PC-3 (cell line): Measurements from ENCODE around the gene PLVAP. TPM values are rescaled to one million over a fixed set of nuclear protein-coding genes. Genes with fewer than 3 reads are reported as not detected.

Experiments used
- ATAC-seq: fragments of 200-7000 bp; cut with Tn5 transposase; 2 replicates; pipeline ENCODE4 v1.9.1; 2020; ENCODE audit warnings: mild to moderate bottlenecking, moderate library complexity
- BruUV-seq: library from RNA; stranded (reverse); fragments of 400-500 nt; replicated peaks from 2 replicates; lab custom pipeline; 2021; lab: Mats Ljungman, UMichigan
- CTCF ChIA-PET: fragments of 300-600 bp; sonication (Branson Sonifier 250); formaldehyde crosslinking; loops from one replicate; lab custom pipeline; 2022; ENCODE audit warnings: antibody characterized with exemption; lab: Charles Lee
- POLR2A ChIA-PET: fragments of 300-600 bp; sonication (Branson Sonifier 250); formaldehyde crosslinking; loops from one replicate; lab custom pipeline; 2022; ENCODE audit warnings: antibody characterized with exemption; ENCODE audit not compliant: unreplicated experiment; lab: Charles Lee
- DNase-seq: peaks from one replicate; pipeline ENCODE4 v3.0.0-alpha.2; 2015
- H2AFZ ChIP-seq: fragments of 300-600 bp; sonication (generic); 2 replicates; pipeline ENCODE4 v1.6.0; 2016; ENCODE audit warnings: antibody characterized with exemption, low read length
- H3F3A ChIP-seq: fragments of 300-600 bp; sonication (generic); one replicate; pipeline ENCODE4 v1.6.0; 2017; ENCODE audit warnings: antibody characterized with exemption, low read length, control low read depth, mild to moderate bottlenecking; ENCODE audit not compliant: unreplicated experiment
- H3K27ac ChIP-seq: fragments of 300-600 bp; sonication (generic); 2 replicates; pipeline ENCODE4 v1.5.1; 2016; ENCODE audit warnings: mild to moderate bottlenecking, low read length
- H3K27me3 ChIP-seq: fragments of 300-600 bp; sonication (generic); 2 replicates; pipeline ENCODE4 v1.6.1; 2016; ENCODE audit warnings: low read length, mixed read lengths
- H3K36me3 ChIP-seq: fragments of 300-600 bp; sonication (generic); 2 replicates; pipeline ENCODE4 v1.6.1; 2016; ENCODE audit warnings: low read depth, mixed run types, low read length, mixed read lengths
- H3K4me1 ChIP-seq: fragments of 300-600 bp; sonication (generic); 2 replicates; pipeline ENCODE4 v1.5.1; 2016; ENCODE audit warnings: low read length; ENCODE audit not compliant: insufficient read depth
- H3K4me2 ChIP-seq: fragments of 300-600 bp; sonication (generic); 2 replicates; pipeline ENCODE4 v1.6.0; 2016; ENCODE audit warnings: low read length
- H3K4me3 ChIP-seq: fragments of 300-600 bp; sonication (generic); 2 replicates; pipeline ENCODE4 v1.5.1; 2016; ENCODE audit warnings: mild to moderate bottlenecking, low read length, mixed read lengths
- H3K79me2 ChIP-seq: fragments of 300-600 bp; sonication (generic); 2 replicates; pipeline ENCODE4 v1.6.1; 2017; ENCODE audit warnings: low read length, mixed read lengths
- H3K9ac ChIP-seq: fragments of 300-600 bp; sonication (generic); 2 replicates; pipeline ENCODE4 v1.6.0; 2016; ENCODE audit warnings: mild to moderate bottlenecking, low read length
- H3K9me2 ChIP-seq: fragments of 300-600 bp; sonication (generic); replicated peaks from 2 replicates; pipeline ENCODE4 v1.6.1; 2016; ENCODE audit warnings: mixed run types, low read length, mixed read lengths
- H3K9me3 ChIP-seq: fragments of 300-600 bp; sonication (generic); 2 replicates; pipeline ENCODE4 v1.6.1; 2016; ENCODE audit warnings: low read length, mixed read lengths
- H4K20me1 ChIP-seq: fragments of 300-600 bp; sonication (generic); 2 replicates; pipeline ENCODE4 v1.6.1; 2016; ENCODE audit warnings: low read length, mixed read lengths
- CTCF ChIP-seq: fragments of 300-600 bp; sonication (generic); conservative IDR thresholded peaks from 2 replicates; pipeline ENCODE4 v1.5.1; 2017; ENCODE audit warnings: antibody characterized with exemption, low read depth, mild to moderate bottlenecking, low read length
- EZH2 ChIP-seq: fragments of 300-600 bp; sonication (generic); IDR thresholded peaks from one replicate; pipeline ENCODE4 v1.6.1; 2017; ENCODE audit warnings: antibody characterized with exemption, mild to moderate bottlenecking, low read length; ENCODE audit not compliant: unreplicated experiment
- EZH2phosphoT487 ChIP-seq: fragments of 300-600 bp; sonication (generic); IDR thresholded peaks from 2 replicates; pipeline ENCODE4 v1.6.1; 2018; ENCODE audit warnings: mild to moderate bottlenecking, antibody characterized with exemption, low read length, borderline replicate concordance
- intact Hi-C: fragments of 100-400 bp; cut with micrococcal nuclease; formaldehyde crosslinking; loops from 2 replicates; pipeline ENCODE4 v1.9.0; 2023
- total RNA-seq: library from RNA; depleted of rRNA; stranded (reverse); fragments of >200 nt; gene quantifications from 2 replicates; pipeline ENCODE4 v1.2.3, GENCODE V29; 2014

PLVAP gene
- total RNA-seq, 1 experiment from 2014 or later, result not detected

GRCh38 chr19:17346109-17346671, 31.0 kb downstream of the PLVAP start:
- POLR2A ChIA-PET, result interaction anchor here (0.7 kb wide), 1 partner anchor 228 kb away, joined by 26 read pairs; no protein-coding TSS in a partner anchor
- CTCF ChIA-PET, result interaction anchor here (1.2 kb wide), 1 partner anchor 40 kb away, joined by 9 read pairs; no protein-coding TSS in a partner anchor
- TSS peak; percentile 16 for BruUV-seq

GRCh38 chr19:17341845-17342244, 35.3 kb downstream of the PLVAP start:
- H3K27ac ChIP-seq, result no peak overlapping the region

More at GRCh38 chr19:17346109-17346671, 31.0 kb downstream of the PLVAP start:
- TF ChIP-seq CTCF (peak; percentile 85), EZH2phosphoT487 (no peak)
- Histone ChIP-seq H3K4me2 (no peak overlapping the region), H2AFZ (0 out of 2 replicates have a peak overlapping the region, but pooled peaks have one; percentile 28), H4K20me1 (no peaks in the 10 kb centered on the region), H3K79me2 (0 out of 2 replicates have a peak, but pooled peaks cover 4% of the 10 kb centered on the region), H3K9me3 (no peaks in the 10 kb centered on the region), H3F3A (no peaks in the 10 kb centered on the region), H3K36me3 (peaks cover 4% of the 10 kb centered on the region; the same call in 1 of the 2 replicates), H3K27ac (no peak overlapping the region), H3K4me1 (peaks cover 10% of the 10 kb centered on the region; the same call in 1 of the 2 replicates), H3K27me3 (no peaks in the 10 kb centered on the region), H3K9ac (no peak overlapping the region), H3K9me2 (no peaks in the 10 kb centered on the region), H3K4me3 (no peak overlapping the region)
- ATAC-seq (peak; percentile 87), DNase-seq (peak; percentile 79)
- intact Hi-C loops, result loop anchor here (1.0 kb wide), 3 partner anchors 40 to 120 kb away; no protein-coding TSS in a partner anchor

More at GRCh38 chr19:17341845-17342244, 35.3 kb downstream of the PLVAP start:
- no TSS peak for BruUV-seq
- Histone ChIP-seq H3K9me3 (no peaks in the 10 kb centered on the region), H3K4me1 (peaks cover 9% of the 10 kb centered on the region), H3K4me2 (no peak overlapping the region), H3K9ac (no peak overlapping the region), H2AFZ (no peak overlapping the region), H3K36me3 (peaks cover 11% of the 10 kb centered on the region; the same call in 1 of the 2 replicates), H3K4me3 (no peak overlapping the region), H3K27me3 (no peaks in the 10 kb centered on the region), H3K79me2 (peaks cover 30% of the 10 kb centered on the region), H3K9me2 (no peaks in the 10 kb centered on the region), H3F3A (no peaks in the 10 kb centered on the region), H4K20me1 (no peaks in the 10 kb centered on the region)
- DNase-seq, result no peak
- POLR2A ChIA-PET, result no interaction called here
- no peak for ATAC-seq
- intact Hi-C loops, result no loop called here
- TF ChIP-seq EZH2 (no peak), CTCF (no peak), EZH2phosphoT487 (no peak)
- CTCF ChIA-PET, result no interaction called here
